Measurements from ENCODE around the gene TNNC2. TPM values are rescaled to one million over a fixed set of nuclear protein-coding genes. Genes with fewer than 3 reads are reported as not detected.

The TNNC2 gene
- total and polyA plus RNA-seq, 2 of the 8 experiments (the other 6 are each of a cell fraction or from before 2014, with no cell fraction given): 5.7 to 7.6 TPM

DNA sequence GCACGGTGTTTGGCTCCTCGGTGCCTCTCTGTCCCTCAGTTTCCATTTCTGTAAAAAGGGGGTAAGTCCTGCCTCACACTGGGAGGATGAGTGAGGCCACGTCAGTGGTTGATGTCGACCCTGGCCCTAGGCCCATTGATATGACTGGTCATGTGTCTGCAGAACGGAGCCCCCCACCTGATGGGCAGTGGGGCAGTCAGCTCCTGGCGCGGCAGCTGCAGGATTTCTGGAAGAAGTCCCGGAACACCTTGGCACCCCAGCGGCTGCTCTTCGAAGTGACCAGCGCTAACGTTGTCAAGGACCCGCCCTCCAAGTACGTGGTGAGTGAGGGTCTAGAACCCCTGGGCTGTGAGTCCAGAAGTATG lies 7.7 kb upstream of the TNNC2 start:
- Histone ChIP-seq H2BK15ac (ENCODE audit: low read length) (no peak overlapping the region), H4K20me1 (replicated peaks in 1 of 2; ENCODE audit: control insufficient read depth in 1 of 2, insufficient read depth in 2 of 2, low read length in 2 of 2) (peaks cover 0 to 4% of the 10 kb centered on the region in 2 experiments), H3K4ac (replicated peaks; ENCODE audit: insufficient read length, low read depth, low read length) (no peak overlapping the region), H2BK20ac (ENCODE audit: low read length) (no peak overlapping the region), H4K8ac (ENCODE audit: extremely low read depth, insufficient read depth, low read length) (no peak overlapping the region), H3K18ac (ENCODE audit: extremely low read depth, low read length) (no peak overlapping the region), H3K4me3 (ENCODE audit: extremely low read depth in 1 of 4, insufficient read depth in 2 of 4, low read depth in 3 of 4, low read length in 4 of 4) (peak overlapping the region; percentile 61 to 77 (median 74); a peak in 7 of 8 replicates), H4K91ac (replicated peaks; ENCODE audit: insufficient read length, low read length) (no peak overlapping the region), H3K14ac (ENCODE audit: insufficient read length) (no peak overlapping the region), H3K9me3 (ENCODE audit: insufficient read depth in 2 of 2, low read depth in 1 of 2, low read length in 1 of 2) (no peaks in the 10 kb centered on the region), H3K4me1 (replicated peaks in 1 of 4; ENCODE audit: control insufficient read depth in 3 of 4, insufficient read depth in 4 of 4, low read length in 3 of 4) (peaks cover 0 to 17% (median 8%) of the 10 kb centered on the region in 4 experiments; a peak in 6 of 7 replicates), H3K79me2 (ENCODE audit: control insufficient read depth in 1 of 2, insufficient read depth in 2 of 2, low read length in 2 of 2) (peaks cover 0 to 11% of the 10 kb centered on the region in 2 experiments; a peak in 1 of 4 replicates), H3K4me2 (ENCODE audit: insufficient read depth in 1 of 2, low read depth in 2 of 2, low read length in 2 of 2) (peak overlapping the region; percentile 87 to 88), H2AFZ (ENCODE audit: low read length) (no peak overlapping the region), H2BK120ac (replicated peaks; ENCODE audit: low read depth, low read length) (no peak overlapping the region), H4K5ac (ENCODE audit: insufficient read length, low read depth, low read length) (no peak overlapping the region), H3K23ac (ENCODE audit: insufficient read length) (no peak overlapping the region), H2AK5ac (ENCODE audit: low read depth, low read length) (no peak overlapping the region), H3K56ac (replicated peaks; ENCODE audit: insufficient read length, low read depth, low read length) (no peak overlapping the region), H3K9ac (replicated peaks in 1 of 4; ENCODE audit: extremely low read depth in 1 of 4, low read depth in 3 of 4, low read length in 3 of 4) (no peak overlapping the region), H2BK5ac (ENCODE audit: low read depth, low read length) (no peak overlapping the region), H3K79me1 (ENCODE audit: low read depth, low read length) (peaks cover 9% of the 10 kb centered on the region), H2BK12ac (ENCODE audit: low read depth, low read length) (no peak overlapping the region), H3K36me3 (ENCODE audit: control insufficient read depth in 2 of 4, insufficient read depth in 4 of 4, low read length in 3 of 4) (peaks cover 0 to 5% (median 0%) of the 10 kb centered on the region in 4 experiments; a peak in 1 of 8 replicates), H3K23me2 (ENCODE audit: low read depth, low read length) (peaks cover 8% of the 10 kb centered on the region; the same call in 1 of the 2 replicates), H3K27me3 (replicated peaks in 1 of 4; ENCODE audit: control insufficient read depth in 3 of 4, extremely low read depth in 1 of 4, insufficient read depth in 3 of 4, low read length in 3 of 4) (no peaks in the 10 kb centered on the region), H3K27ac (ENCODE audit: low read depth, low read length) (no peak overlapping the region)
- FAIRE-seq (no peak), DNase-seq (ENCODE audit: low read depth in 1 of 2, low spot score in 2 of 2) (no peak)
- WGBS, 2 experiments (ENCODE audit: extremely low coverage in 1 of 2, insufficient coverage in 1 of 2, insufficient read length in 1 of 2, insufficient replicate concordance in 2 of 2, low coverage in 1 of 2, low lambda C conversion rate in 2 of 2, missing lambda C conversion rate in 1 of 2): 86% methylated on average over 14 of the region's 14 CpGs; no CpG with 5 or more reads in 1 of the 2 experiments
- ChIA-PET POLR2A (ENCODE audit: partially characterized antibody) (interaction anchor here (0.6 to 13.8 kb wide), 11 partner anchors 9 to 135 kb away, joined by 3 to 178 read pairs (median 22); partner anchors contain the start of genes ACOT8, PCIF1, UBE2C and ZSWIM3), CTCF (ENCODE audit: partially characterized antibody) (interaction anchor here (0.6 to 1.6 kb wide), 6 partner anchors 11 to 1451 kb away, joined by 3 to 5 read pairs (median 3); no protein-coding TSS in a partner anchor)
- TF ChIP-seq RAD21 (IDR thresholded peaks at IDR 0.05 in 1 of 2, conservative IDR thresholded peaks at IDR 0.05 in 1 of 2; ENCODE audit: low read depth in 2 of 2, low read length in 2 of 2): no peak
- no peak for TF ChIP-seq BRCA1 (IDR thresholded peaks at IDR 0.05; ENCODE audit: low read depth, low read length)
- no peak for TF ChIP-seq EP300 (IDR thresholded peaks at IDR 0.05; ENCODE audit: borderline replicate concordance in 1 of 2, low read depth in 2 of 2, low read length in 2 of 2)
- TF ChIP-seq TEAD4 (IDR thresholded peaks at IDR 0.05; ENCODE audit: low read depth, low read length): no peak
- no peak for TF ChIP-seq SP2 (IDR thresholded peaks at IDR 0.05; ENCODE audit: low read length)
- TF ChIP-seq RFX5 (IDR thresholded peaks at IDR 0.05; ENCODE audit: borderline replicate concordance, low read depth, low read length): no peak
- no peak for TF ChIP-seq RBBP5 (IDR thresholded peaks at IDR 0.05; ENCODE audit: borderline replicate concordance, low read depth, low read length)

Measured in H1 (cell line).